Gastroesophageal sphincter (tissue), 3 donors: ENCODE measurements around the gene SYNJ1.

Source experiments
- CTCF ChIP-seq, 4 experiments: fragments of 200-600 bp in 2 of 4; fragments of 450-650 bp in 2 of 4; sonication (generic) in 1 of 4; IDR thresholded peaks; one replicate each; pipeline ENCODE4 v1.5.1; 2017 to 2019; ENCODE audit warnings: antibody characterized with exemption in 4 of 4, mild to moderate bottlenecking in 2 of 4, moderate library complexity in 2 of 4
- EP300 ChIP-seq: sonication (generic); formaldehyde crosslinking; IDR thresholded peaks from one replicate; pipeline ENCODE4 v1.6.1; 2017; ENCODE audit warnings: antibody characterized with exemption, mild to moderate bottlenecking
- POLR2A ChIP-seq, 2 donors: fragments of 450-650 bp; IDR thresholded peaks; one replicate each; pipeline ENCODE4 v1.6.1; 2017; ENCODE audit warnings: antibody characterized with exemption in 2 of 2, mild to moderate bottlenecking in 2 of 2, moderate library complexity in 1 of 2
- POLR2AphosphoS5 ChIP-seq: sonication (generic); formaldehyde crosslinking; IDR thresholded peaks from one replicate; pipeline ENCODE4 v1.6.1; 2017; ENCODE audit warnings: antibody characterized with exemption

- TF ChIP-seq CTCF (IDR thresholded peaks at IDR 0.05) (no peak), POLR2A (IDR thresholded peaks at IDR 0.05) (no peak), EP300 (no peak), POLR2AphosphoS5 (no peak)
Observed at GRCh38 chr21:32750405-32750804, 22.6 kb upstream of the SYNJ1 start.
